ENCODE measurements around the gene SLC35B1.

Gene SLC35B1

DNA sequence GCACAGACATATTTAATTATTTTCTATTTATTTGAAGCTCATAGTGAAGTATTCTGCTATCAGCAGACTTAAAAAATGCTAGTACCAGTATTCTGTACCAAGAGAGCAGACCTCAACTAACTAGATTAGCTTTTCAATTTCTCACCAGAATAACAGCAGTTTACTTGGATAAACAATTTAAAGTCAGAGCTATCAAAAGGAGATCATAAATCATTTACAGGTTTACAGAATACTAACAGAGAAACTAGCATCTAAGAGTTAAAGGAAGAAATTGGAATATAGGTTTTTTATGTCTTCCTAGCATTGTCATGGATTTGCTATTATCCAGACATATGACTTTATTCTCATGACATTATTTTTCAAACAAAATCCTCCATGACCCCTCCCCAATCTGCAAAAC lies 33.3 kb downstream of the SLC35B1 start:
- TF ChIP-seq, protein P1, sequence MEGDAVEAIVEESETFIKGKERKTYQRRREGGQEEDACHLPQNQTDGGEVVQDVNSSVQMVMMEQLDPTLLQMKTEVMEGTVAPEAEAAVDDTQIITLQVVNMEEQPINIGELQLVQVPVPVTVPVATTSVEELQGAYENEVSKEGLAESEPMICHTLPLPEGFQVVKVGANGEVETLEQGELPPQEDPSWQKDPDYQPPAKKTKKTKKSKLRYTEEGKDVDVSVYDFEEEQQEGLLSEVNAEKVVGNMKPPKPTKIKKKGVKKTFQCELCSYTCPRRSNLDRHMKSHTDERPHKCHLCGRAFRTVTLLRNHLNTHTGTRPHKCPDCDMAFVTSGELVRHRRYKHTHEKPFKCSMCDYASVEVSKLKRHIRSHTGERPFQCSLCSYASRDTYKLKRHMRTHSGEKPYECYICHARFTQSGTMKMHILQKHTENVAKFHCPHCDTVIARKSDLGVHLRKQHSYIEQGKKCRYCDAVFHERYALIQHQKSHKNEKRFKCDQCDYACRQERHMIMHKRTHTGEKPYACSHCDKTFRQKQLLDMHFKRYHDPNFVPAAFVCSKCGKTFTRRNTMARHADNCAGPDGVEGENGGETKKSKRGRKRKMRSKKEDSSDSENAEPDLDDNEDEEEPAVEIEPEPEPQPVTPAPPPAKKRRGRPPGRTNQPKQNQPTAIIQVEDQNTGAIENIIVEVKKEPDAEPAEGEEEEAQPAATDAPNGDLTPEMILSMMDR (conservative IDR thresholded peaks at IDR 0.05) = no peak
- peak overlapping the region; percentile 97 for H3K27ac ChIP-seq

DNA sequence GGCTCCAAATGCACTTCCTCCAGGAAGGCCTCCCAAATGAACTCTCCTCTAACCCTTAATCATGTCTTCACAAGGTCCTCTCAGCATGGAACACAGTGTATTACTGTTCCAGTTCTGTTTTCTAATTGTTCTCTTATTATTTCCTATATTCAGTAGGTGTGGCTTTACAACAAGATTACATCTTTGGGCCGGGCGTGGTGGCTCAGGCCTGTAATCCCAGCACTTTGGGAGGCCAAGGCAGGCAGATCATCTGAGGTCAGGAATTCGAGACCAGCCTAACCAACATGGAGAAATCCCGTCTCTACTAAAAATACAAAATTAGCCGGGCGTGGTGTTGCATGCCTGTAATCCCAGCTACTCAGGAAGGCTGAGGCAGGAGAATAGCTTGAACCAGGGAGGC lies 34.1 kb downstream of the SLC35B1 start:
- H3K27ac ChIP-seq = peak overlapping the region; percentile 97; the same call in 1 of the 2 replicates

DNA sequence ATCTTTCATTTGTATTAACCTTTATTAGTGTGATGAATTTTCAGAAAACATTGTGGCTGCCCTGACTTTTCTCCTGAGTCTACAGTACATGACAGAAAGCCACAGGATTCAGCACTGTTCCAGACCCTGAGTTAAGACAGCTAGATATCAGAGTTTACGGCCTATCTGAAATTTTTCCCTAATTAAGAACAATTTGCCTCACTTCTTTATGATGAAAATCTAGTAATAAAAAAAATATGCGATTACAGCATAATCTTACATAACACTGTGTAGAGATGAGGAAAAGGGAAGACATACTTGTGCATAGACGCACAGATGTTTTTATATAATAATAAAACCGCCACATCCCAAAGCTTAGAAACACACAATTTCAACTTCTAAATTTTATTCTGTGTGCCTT lies 37.1 kb downstream of the SLC35B1 start:
- TF ChIP-seq, protein P1 (conservative IDR thresholded peaks at IDR 0.05) = no peak
- peak overlapping the region; percentile 40 for H3K27ac ChIP-seq

DNA sequence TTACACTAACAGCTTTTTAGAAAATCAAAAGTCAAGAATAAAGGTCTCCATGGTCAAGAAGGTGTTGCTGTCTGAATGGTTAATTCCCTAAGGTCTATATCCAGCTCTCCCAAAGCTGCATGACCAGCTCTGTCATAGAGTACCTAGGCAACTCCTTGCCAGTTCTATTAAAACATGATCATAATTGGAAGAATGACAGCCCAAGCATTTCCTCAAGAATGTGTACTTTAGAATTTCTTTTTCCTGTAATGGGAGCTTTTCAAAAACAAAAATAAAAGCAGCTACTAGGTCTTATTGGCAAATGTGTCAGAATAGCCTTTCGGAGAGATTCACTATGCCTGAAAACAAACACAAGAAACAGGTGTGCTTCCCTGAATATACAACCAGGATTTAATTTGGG lies 37.8 kb downstream of the SLC35B1 start:
- TF ChIP-seq, protein P1 (conservative IDR thresholded peaks at IDR 0.05) = no peak
- peak overlapping the region; percentile 40 for H3K27ac ChIP-seq

DNA sequence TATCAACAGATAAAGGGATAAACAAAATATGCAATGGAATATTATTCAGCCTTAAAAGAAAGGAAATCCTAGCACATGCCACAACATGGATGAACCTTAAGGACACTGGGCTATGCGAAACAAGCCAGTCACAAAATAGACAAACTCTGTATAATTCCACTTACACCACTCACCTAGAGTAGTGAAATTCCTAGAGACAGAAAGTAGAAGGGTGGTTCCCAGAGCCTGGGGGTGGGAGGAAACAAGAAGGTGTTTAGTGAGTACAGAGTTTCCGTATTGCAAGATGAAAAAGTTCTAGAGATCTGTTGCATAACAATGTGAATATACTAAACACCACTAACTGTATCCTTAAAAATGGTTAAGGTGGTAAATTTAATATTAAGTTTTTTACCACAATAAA lies 39.9 kb downstream of the SLC35B1 start:
- no peak overlapping the region for H3K27ac ChIP-seq
- TF ChIP-seq, protein P1 (conservative IDR thresholded peaks at IDR 0.05) = no peak

DNA sequence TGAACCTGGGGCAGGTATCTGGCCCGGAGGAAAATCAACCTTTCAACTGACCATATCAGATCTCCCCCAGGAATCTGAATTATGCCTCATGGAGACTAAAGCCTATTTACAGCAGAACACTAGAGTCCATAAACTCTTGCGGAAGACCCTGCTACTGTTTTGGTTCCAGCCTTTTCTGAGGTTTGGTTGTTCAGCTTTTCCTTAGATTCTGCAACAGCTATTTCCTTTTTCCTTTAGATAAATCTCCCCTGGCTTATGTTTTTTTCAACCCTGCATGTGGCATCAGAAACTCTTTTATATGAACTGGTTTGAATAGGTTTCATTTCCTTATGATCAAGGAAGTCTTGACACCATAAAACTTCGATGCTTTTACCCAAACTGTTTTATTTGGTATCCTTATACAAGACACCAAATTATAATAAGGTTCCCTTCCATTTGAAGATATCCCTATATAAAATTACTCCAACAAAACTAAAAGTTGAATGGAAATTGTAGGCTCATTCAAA lies 43.0 kb downstream of the SLC35B1 start:
- TF ChIP-seq, protein P1 (conservative IDR thresholded peaks at IDR 0.05) = no peak
- no peak overlapping the region for H3K27ac ChIP-seq

DNA sequence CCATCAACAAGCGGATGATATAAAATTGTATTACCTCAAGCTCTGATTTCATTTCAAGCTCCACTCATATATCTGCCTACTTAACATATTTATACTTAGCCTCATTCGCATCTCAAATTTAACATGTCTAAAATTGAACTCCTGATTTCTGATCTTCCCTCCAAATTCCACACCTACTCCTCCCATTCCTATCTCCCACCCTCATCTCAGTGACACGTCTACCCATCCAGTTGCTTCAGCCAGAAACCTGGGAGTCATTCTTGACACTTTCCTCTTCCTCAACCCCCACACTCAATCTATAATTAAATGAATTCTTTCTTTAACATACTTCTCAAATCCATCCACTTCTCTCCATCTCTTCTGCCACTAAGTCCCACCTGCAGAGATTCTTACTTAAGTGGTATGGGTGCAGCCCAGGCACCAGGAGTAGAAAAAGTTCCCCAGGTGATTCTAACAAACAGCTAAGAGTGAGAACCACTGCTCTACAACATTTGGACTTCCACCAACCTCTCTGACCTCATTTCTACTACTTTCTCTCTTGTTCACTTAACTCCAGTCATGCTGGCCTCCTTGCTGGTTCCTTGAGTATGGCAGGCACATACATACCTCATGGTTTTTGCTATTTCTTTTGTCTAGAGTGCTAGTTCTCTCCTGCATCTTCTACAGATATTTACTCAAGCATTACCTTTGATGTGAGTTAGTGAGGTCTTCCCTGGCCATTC lies 47.9 kb downstream of the SLC35B1 start:
- TF ChIP-seq, protein P1 (conservative IDR thresholded peaks at IDR 0.05) = no peak
- no peak overlapping the region for H3K27ac ChIP-seq

DNA sequence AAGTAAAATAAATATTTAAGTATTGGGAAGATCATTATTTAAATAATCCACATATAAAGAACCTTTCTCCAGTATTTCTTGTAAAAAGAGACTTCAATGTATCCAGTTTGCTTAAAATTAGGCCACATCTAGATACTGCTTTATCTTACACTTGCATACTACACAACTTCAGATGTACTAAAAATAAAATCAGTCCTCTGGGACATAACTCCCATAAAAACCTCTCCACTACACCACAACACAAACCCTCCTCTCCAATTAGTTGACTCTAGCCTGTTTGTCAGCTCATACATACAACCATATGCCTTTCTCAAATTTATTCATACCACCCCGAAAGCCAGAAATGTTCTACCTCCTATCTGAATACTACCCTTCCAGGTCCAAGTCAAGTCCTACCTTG lies 51.5 kb downstream of the SLC35B1 start:
- TF ChIP-seq, protein P1 (conservative IDR thresholded peaks at IDR 0.05) = no peak
- no peak overlapping the region for H3K27ac ChIP-seq

All from VCaP (cell line).